Right atrium auricular region (tissue), 2 donors: ENCODE results near the gene R3HDM2. TPM values are rescaled to one million over a fixed set of nuclear protein-coding genes. Genes with fewer than 3 reads are reported as not detected.

Experiments used
- DNase-seq: peaks from one replicate; pipeline ENCODE4 v3.0.0-alpha.2; 2019; ENCODE audit warnings: low spot score
- H3K27ac ChIP-seq, 2 donors: fragments of 200-600 bp; sonication (generic); 1 replicate in 1 of 2; 2 replicates in 1 of 2; pipeline ENCODE4 v1.5.1; 2016 to 2019
- H3K27me3 ChIP-seq, 2 donors: fragments of 200-600 bp; sonication (generic); one replicate each; pipeline versions ENCODE4 v1.5.1 to v1.6.0; 2017 to 2019
- H3K36me3 ChIP-seq: fragments of 200-600 bp; sonication (generic); one replicate; pipeline ENCODE4 v1.5.1; 2016
- H3K4me1 ChIP-seq, 2 donors: fragments of 200-600 bp; sonication (generic); one replicate each; pipeline versions ENCODE4 v1.5.1 to v1.6.0; 2017 to 2019
- H3K4me3 ChIP-seq, 2 donors: fragments of 200-600 bp; sonication (generic); 1 replicate in 1 of 2; 2 replicates in 1 of 2; pipeline ENCODE4 v1.5.1; 2017 to 2019; ENCODE audit warnings: mild to moderate bottlenecking in 1 of 2, moderate library complexity in 1 of 2
- H3K9me3 ChIP-seq, 2 donors: fragments of 200-600 bp; sonication (generic); one replicate each; pipeline ENCODE4 v1.5.1; 2019
- CTCF ChIP-seq, 2 donors: fragments of 200-600 bp; sonication (generic); IDR thresholded peaks; one replicate each; pipeline ENCODE4 v1.5.1; 2019; ENCODE audit warnings: antibody characterized with exemption in 2 of 2
- total RNA-seq, 2 donors: library from RNA; depleted of rRNA; stranded (reverse); fragments of >200 nt; gene quantifications; one replicate each; pipeline ENCODE4 v1.1.0, GENCODE V29; 2016

Gene R3HDM2
- total RNA-seq, 2 donors from 2014 or later, result 31.7 to 47.8 TPM

GRCh38 chr12:57213763-57214397, 217.0 kb downstream of the R3HDM2 start:
- no peak for TF ChIP-seq CTCF (IDR thresholded peaks at IDR 0.05)
- DNase-seq, result no peak
- Histone ChIP-seq H3K27ac (peak overlapping the region in 1 of 2 donors; percentile 51), H3K36me3 (peaks cover 19% of the 10 kb centered on the region), H3K9me3 (no peaks in the 10 kb centered on the region), H3K4me3 (no peak overlapping the region), H3K4me1 (peaks cover 0 to 53% of the 10 kb centered on the region in 2 donors), H3K27me3 (peaks cover 8 to 12% of the 10 kb centered on the region in 2 donors)

- Histone ChIP-seq H3K36me3 (peaks cover 23% of the 10 kb centered on the region), H3K9me3 (no peaks in the 10 kb centered on the region), H3K4me3 (no peak overlapping the region), H3K27ac (peak overlapping the region in 1 of 2 donors; percentile 51), H3K27me3 (peaks cover 8 to 12% of the 10 kb centered on the region in 2 donors), H3K4me1 (peaks cover 0 to 60% of the 10 kb centered on the region in 2 donors)
- peak; percentile 92 to 97 for TF ChIP-seq CTCF (IDR thresholded peaks at IDR 0.05)
- peak; percentile 90 for DNase-seq
Measured at GRCh38 chr12:57213058-57213715, 217.7 kb downstream of the R3HDM2 start.

- H3K27me3 ChIP-seq, result peaks cover 7 to 9% of the 10 kb centered on the region in 2 donors
- H3K36me3 ChIP-seq, result peaks cover 28% of the 10 kb centered on the region
- no peak overlapping the region for H3K4me3 ChIP-seq
- TF ChIP-seq CTCF (IDR thresholded peaks at IDR 0.05), result no peak
- peaks cover 0 to 65% of the 10 kb centered on the region in 2 donors for H3K4me1 ChIP-seq
- no peak for DNase-seq
- no peaks in the 10 kb centered on the region for H3K9me3 ChIP-seq
- peak overlapping the region in 1 of 2 donors; percentile 51 for H3K27ac ChIP-seq
Measured at GRCh38 chr12:57212701-57213057, 218.2 kb downstream of the R3HDM2 start.

GRCh38 chr12:57211791-57212700, 218.8 kb downstream of the R3HDM2 start:
- peaks cover 33% of the 10 kb centered on the region for H3K36me3 ChIP-seq
- peaks cover 5 to 9% of the 10 kb centered on the region in 2 donors for H3K27me3 ChIP-seq
- no peak overlapping the region for H3K4me3 ChIP-seq
- H3K9me3 ChIP-seq, result no peaks in the 10 kb centered on the region
- H3K27ac ChIP-seq, result no peak overlapping the region
- no peak for TF ChIP-seq CTCF (IDR thresholded peaks at IDR 0.05)
- no peak for DNase-seq
- peaks cover 0 to 62% of the 10 kb centered on the region in 2 donors for H3K4me1 ChIP-seq

GRCh38 chr12:57210926-57211692, 219.7 kb downstream of the R3HDM2 start:
- H3K4me1 ChIP-seq, result peaks cover 0 to 55% of the 10 kb centered on the region in 2 donors
- H3K27me3 ChIP-seq, result peaks cover 2 to 6% of the 10 kb centered on the region in 2 donors
- peaks cover 42% of the 10 kb centered on the region for H3K36me3 ChIP-seq
- H3K9me3 ChIP-seq, result no peaks in the 10 kb centered on the region
- no peak overlapping the region for H3K27ac ChIP-seq
- no peak overlapping the region for H3K4me3 ChIP-seq
- no peak for TF ChIP-seq CTCF (IDR thresholded peaks at IDR 0.05)
- no peak for DNase-seq
